Measurements from ENCODE around the gene NOX5. TPM values are rescaled to one million over a fixed set of nuclear protein-coding genes. Genes with fewer than 3 reads are reported as not detected.

Gene NOX5
- total RNA-seq, 1 donor from 2014 or later = not detected

DNA sequence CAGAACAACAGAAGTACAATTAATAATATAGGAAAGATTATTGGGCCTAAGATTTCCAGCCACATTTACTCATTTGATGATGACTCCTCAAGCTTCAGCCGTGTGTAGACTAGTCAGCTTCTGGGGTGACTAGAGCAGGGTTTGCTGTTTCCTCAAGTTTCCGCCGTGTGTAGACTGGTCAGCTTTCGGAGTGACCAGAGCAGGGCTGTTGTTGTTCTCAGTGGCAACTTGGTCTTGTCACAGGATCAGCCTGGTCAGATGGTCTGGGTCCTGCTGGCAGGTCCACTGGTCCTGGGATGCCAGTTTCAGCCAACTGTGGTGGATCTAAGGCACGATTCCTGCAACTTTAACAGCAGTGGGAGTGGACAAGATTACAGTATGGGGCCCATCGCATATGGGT, 21.8 kb upstream of the NOX5 start:
- no peak overlapping the region for H3K4me3 Mint-ChIP-seq
- H3K27ac Mint-ChIP-seq (ENCODE audit: unreplicated experiment) = no peak overlapping the region
- no peaks in the 10 kb centered on the region for H3K9me3 Mint-ChIP-seq
- H3K36me3 Mint-ChIP-seq (ENCODE audit: low read depth) = no peaks in the 10 kb centered on the region
- H3K27me3 Mint-ChIP-seq (ENCODE audit: low read depth) = no peaks in the 10 kb centered on the region
- H3K4me1 Mint-ChIP-seq = peaks cover 13% of the 10 kb centered on the region
- DNase-seq (ENCODE audit: low read depth, low spot score) = no peak
- TF ChIP-seq, protein P1, sequence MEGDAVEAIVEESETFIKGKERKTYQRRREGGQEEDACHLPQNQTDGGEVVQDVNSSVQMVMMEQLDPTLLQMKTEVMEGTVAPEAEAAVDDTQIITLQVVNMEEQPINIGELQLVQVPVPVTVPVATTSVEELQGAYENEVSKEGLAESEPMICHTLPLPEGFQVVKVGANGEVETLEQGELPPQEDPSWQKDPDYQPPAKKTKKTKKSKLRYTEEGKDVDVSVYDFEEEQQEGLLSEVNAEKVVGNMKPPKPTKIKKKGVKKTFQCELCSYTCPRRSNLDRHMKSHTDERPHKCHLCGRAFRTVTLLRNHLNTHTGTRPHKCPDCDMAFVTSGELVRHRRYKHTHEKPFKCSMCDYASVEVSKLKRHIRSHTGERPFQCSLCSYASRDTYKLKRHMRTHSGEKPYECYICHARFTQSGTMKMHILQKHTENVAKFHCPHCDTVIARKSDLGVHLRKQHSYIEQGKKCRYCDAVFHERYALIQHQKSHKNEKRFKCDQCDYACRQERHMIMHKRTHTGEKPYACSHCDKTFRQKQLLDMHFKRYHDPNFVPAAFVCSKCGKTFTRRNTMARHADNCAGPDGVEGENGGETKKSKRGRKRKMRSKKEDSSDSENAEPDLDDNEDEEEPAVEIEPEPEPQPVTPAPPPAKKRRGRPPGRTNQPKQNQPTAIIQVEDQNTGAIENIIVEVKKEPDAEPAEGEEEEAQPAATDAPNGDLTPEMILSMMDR (conservative IDR thresholded peaks at IDR 0.05) = no peak

DNA sequence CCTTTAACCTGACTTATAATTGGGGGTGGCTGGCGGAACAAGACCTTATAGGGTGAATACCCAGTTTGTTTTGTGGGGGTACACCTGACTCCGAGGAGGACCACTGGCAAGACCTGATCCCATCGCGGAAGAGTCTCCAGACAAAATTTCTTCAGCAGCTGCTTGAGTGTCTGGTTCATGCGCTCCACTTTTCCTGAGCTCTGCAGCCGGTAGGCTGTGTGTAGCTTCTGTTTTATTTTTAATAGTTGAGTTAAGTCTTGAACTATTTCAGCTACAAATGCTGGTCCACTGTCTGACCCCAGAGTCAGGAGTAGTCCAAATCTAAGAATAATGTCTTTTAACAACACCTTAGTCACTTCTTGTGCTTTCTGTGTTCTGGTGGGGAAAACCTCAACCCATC, 21.2 kb upstream of the NOX5 start:
- Mint-ChIP-seq H3K36me3 (ENCODE audit: low read depth) (no peaks in the 10 kb centered on the region), H3K27me3 (ENCODE audit: low read depth) (no peaks in the 10 kb centered on the region), H3K27ac (ENCODE audit: unreplicated experiment) (no peak overlapping the region), H3K4me1 (peaks cover 17% of the 10 kb centered on the region), H3K4me3 (no peak overlapping the region), H3K9me3 (no peaks in the 10 kb centered on the region)
- no peak for DNase-seq (ENCODE audit: low read depth, low spot score)
- TF ChIP-seq, protein P1 (conservative IDR thresholded peaks at IDR 0.05) = no peak

- TF ChIP-seq, protein P1 (conservative IDR thresholded peaks at IDR 0.05) = no peak
- Mint-ChIP-seq H3K9me3 (no peaks in the 10 kb centered on the region), H3K27me3 (ENCODE audit: low read depth) (no peaks in the 10 kb centered on the region)
Observed at GRCh38 chr15:68994149-68994548, 20.3 kb upstream of the NOX5 start.

DNA sequence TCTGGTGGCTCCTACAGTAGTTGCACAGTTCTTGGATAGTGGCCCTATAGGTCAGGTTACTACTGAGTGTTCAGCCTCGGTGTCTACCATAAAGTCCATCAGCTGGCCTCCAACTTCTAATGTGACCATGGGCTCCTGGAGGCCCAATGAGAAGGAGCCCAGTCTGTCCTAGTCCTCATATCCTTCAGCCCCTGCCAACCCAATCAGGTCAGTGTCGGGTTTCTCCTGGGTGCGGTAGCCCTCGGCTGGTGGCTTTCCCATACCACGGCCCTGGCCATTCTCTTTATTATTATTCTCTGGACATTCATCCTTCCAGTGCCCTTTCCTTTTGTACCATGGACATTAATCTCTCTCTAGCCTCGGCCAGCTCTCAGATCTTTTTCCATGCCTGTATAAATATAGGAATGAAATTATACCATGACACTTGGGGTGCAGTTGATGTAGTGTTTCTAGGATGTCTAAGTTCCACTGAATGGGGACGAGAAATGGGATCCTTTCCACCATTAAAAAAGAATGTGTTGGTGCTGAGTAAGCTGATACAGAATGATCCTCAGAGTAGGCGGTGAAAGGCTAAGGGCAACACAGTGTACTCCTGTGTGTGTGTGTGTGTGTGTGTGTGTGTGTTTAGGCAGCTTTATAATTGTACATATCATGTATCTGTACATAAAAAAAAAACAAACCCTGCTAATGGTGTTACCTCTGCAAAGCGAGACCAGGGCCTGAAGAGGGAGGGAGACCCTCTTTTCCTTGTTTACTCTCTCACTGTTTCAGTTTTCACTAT, 19.3 kb upstream of the NOX5 start:
- Mint-ChIP-seq H3K4me3 (no peak overlapping the region), H3K36me3 (ENCODE audit: low read depth) (no peaks in the 10 kb centered on the region), H3K9me3 (no peaks in the 10 kb centered on the region), H3K27me3 (ENCODE audit: low read depth) (no peaks in the 10 kb centered on the region), H3K4me1 (peaks cover 24% of the 10 kb centered on the region), H3K27ac (ENCODE audit: unreplicated experiment) (peak overlapping the region; percentile 8)
- DNase-seq (ENCODE audit: low read depth, low spot score) = no peak
- TF ChIP-seq, protein P1 (conservative IDR thresholded peaks at IDR 0.05) = no peak

More at GRCh38 chr15:68994149-68994548, 20.3 kb upstream of the NOX5 start:
- Mint-ChIP-seq H3K36me3 (ENCODE audit: low read depth) (no peaks in the 10 kb centered on the region), H3K27ac (ENCODE audit: unreplicated experiment) (no peak overlapping the region), H3K4me1 (peaks cover 26% of the 10 kb centered on the region), H3K4me3 (no peak overlapping the region)
- DNase-seq (ENCODE audit: low read depth, low spot score) = no peak

DNA sequence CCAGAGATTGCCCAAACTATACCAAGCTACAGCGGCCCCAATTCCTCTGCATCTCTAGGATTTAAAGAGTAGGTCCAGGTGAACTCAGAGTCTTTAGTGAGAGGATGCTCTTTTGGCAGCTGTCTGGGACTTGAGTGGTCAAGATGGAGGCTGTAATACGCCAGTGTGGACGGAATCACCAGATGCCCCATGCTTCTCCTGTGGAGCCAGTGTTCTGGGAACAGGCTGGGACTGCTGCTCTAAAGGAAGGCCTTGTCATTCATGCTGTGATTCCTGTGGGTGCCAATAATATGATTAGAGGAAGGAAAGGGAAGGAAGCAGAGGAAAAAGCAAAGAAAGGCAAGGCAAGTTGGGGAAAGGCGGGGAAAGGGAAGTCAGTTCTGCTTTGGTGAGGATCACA, 17.4 kb upstream of the NOX5 start:
- DNase-seq (ENCODE audit: low read depth, low spot score) = no peak
- H3K9me3 Mint-ChIP-seq = no peaks in the 10 kb centered on the region
- no peak overlapping the region for H3K27ac Mint-ChIP-seq (ENCODE audit: unreplicated experiment)
- H3K36me3 Mint-ChIP-seq (ENCODE audit: low read depth) = no peaks in the 10 kb centered on the region
- peaks cover 21% of the 10 kb centered on the region for H3K4me1 Mint-ChIP-seq
- H3K27me3 Mint-ChIP-seq (ENCODE audit: low read depth) = no peaks in the 10 kb centered on the region
- no peak overlapping the region for H3K4me3 Mint-ChIP-seq
- TF ChIP-seq, protein P1 (conservative IDR thresholded peaks at IDR 0.05) = no peak

All from neural crest cell (in vitro differentiated cells).